Uterus (tissue), 4 donors: Measurements from ENCODE around the gene BAD. TPM values are rescaled to one million over a fixed set of nuclear protein-coding genes. Genes with fewer than 3 reads are reported as not detected.

Experiments used
- DNase-seq, 2 donors: peaks; one replicate each; pipeline ENCODE4 v3.0.0-alpha.2; 2019 to 2020
- H3K27ac ChIP-seq, 2 donors: fragments of 200-600 bp; sonication (generic); 1 replicate in 1 of 2; 2 replicates in 1 of 2; pipeline ENCODE4 v1.5.1; 2016 to 2018
- H3K27me3 ChIP-seq, 2 donors: fragments of 200-600 bp; sonication (generic); one replicate each; pipeline ENCODE4 v1.5.1; 2018 to 2019; ENCODE audit warnings: control low read depth in 1 of 2
- H3K36me3 ChIP-seq, 2 donors: fragments of 200-600 bp; sonication (generic); one replicate each; pipeline ENCODE4 v1.5.1; 2019; ENCODE audit warnings: control low read depth in 1 of 2
- H3K4me1 ChIP-seq, 2 donors: fragments of 200-600 bp; sonication (generic); one replicate each; pipeline ENCODE4 v1.5.1; 2018 to 2019; ENCODE audit warnings: control low read depth in 1 of 2
- H3K4me3 ChIP-seq, 2 donors: fragments of 200-600 bp; sonication (generic); 1 replicate in 1 of 2; 2 replicates in 1 of 2; pipeline ENCODE4 v1.5.1; 2018 to 2019; ENCODE audit warnings: mild to moderate bottlenecking in 1 of 2
- H3K9me3 ChIP-seq, 2 donors: fragments of 200-600 bp; sonication (generic); one replicate each; pipeline ENCODE4 v1.5.1; 2019; ENCODE audit warnings: control low read depth in 1 of 2
- POLR2A ChIP-seq, 2 donors: fragments of 450-650 bp; IDR thresholded peaks; one replicate each; pipeline ENCODE4 v1.6.1; 2016; ENCODE audit warnings: antibody characterized with exemption in 2 of 2, mild to moderate bottlenecking in 1 of 2, moderate library complexity in 1 of 2
- intact Hi-C: fragments of 100-400 bp; cut with DNase I; formaldehyde crosslinking; loops from one replicate; pipeline ENCODE4 v1.15.1; 2023; ENCODE audit warnings: low total_unique reads
- total RNA-seq, 4 donors: library from RNA; depleted of rRNA in 3 of 4; stranded (reverse); fragments of >200 nt in 3 of 4; gene quantifications; one replicate each; pipeline versions ENCODE4 v1.1.0 to v1.2.4, GENCODE V29; 2014 to 2023
- TF ChIP-seq, protein P1 (sequence below), 4 experiments: fragments of 200-600 bp in 2 of 4; fragments of 450-650 bp in 2 of 4; sonication (generic) in 2 of 4; IDR thresholded peaks; one replicate each; pipeline ENCODE4 v1.5.1; 2016 to 2019; ENCODE audit warnings: antibody characterized with exemption in 4 of 4, mild to moderate bottlenecking in 2 of 4, moderate library complexity in 1 of 4
- donor health status: DM: yes; HTN: yes; CAD: no.

The BAD gene
- total RNA-seq, 4 donors from 2014 or later: 54.8 to 72.9 (median 62.0) TPM

DNA sequence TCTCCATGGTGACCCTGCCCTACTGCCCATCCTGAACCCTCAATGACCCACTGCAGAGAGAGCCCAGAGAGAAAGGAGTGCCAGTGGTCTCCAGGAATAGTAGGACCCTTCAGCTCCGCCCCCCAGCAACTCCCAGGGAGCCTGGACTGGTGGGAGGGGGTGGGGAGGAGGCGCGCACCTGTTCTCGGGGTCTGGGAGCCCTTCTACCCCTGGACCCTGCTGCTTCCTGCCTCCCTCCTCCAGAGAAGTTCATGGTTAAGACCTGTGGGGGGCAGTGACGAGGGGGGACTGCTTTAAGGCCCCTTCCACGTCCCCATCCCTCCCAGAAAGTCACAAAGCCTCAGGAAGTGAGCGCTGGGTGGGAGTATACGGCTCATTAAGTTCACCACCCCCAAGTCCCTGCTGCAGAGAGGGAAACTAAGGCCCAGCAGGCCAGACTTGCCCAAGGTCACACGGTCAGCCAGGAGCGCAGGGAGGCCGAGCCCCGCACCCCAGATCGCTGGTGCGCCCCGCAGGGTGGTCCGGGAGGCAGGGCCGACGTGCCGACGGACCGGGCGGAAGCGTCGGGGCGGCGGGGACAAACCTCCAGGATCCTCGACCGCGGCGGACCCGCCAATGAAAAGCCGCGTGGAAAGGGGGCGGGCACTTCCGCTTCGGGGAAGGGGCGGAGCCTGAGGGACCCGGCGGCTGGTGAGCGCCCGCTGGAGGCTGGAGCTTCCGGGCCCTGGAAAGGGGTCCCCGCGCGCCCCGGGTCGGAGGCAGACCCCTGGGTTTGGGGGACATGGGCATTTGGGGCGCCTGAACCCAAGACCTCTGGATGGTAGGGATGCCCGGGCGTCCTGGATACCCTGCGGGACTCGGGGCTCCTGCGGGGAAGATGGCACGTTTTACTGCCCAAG lies 58.6 kb downstream of the BAD start, which contains the start of the genes NUDT22 and TRPT1:
Gene NUDT22, plus strand, starts transcription at position 667 of the 899 bp plus-strand sequence. CDS start 379 bp downstream, outside the sequence.
Gene TRPT1, minus strand, starts transcription at position 579 of the 899 bp plus-strand sequence. Its CDS starts 326 bp downstream, at position 253.
- H3K4me1 ChIP-seq: peaks cover 1 to 25% of the 10 kb centered on the region in 2 donors
- DNase-seq: peak; percentile 90 to 93
- peak within 1 kb of the TSS; percentile 76 to 99 for H3K4me3 ChIP-seq
- intact Hi-C loops: no loop called here
- TF ChIP-seq, protein P1, sequence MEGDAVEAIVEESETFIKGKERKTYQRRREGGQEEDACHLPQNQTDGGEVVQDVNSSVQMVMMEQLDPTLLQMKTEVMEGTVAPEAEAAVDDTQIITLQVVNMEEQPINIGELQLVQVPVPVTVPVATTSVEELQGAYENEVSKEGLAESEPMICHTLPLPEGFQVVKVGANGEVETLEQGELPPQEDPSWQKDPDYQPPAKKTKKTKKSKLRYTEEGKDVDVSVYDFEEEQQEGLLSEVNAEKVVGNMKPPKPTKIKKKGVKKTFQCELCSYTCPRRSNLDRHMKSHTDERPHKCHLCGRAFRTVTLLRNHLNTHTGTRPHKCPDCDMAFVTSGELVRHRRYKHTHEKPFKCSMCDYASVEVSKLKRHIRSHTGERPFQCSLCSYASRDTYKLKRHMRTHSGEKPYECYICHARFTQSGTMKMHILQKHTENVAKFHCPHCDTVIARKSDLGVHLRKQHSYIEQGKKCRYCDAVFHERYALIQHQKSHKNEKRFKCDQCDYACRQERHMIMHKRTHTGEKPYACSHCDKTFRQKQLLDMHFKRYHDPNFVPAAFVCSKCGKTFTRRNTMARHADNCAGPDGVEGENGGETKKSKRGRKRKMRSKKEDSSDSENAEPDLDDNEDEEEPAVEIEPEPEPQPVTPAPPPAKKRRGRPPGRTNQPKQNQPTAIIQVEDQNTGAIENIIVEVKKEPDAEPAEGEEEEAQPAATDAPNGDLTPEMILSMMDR (IDR thresholded peaks at IDR 0.05): peak in 3 of 4 experiments; percentile 13 to 44 (median 24)
- TF ChIP-seq POLR2A (IDR thresholded peaks at IDR 0.05): peak; percentile 83 to 90
- no peaks in the 10 kb centered on the region for H3K27me3 ChIP-seq
- no peaks in the 10 kb centered on the region for H3K36me3 ChIP-seq
- no peaks in the 10 kb centered on the region for H3K9me3 ChIP-seq
- peak within 1 kb of the TSS; percentile 85 to 91 for H3K27ac ChIP-seq

DNA sequence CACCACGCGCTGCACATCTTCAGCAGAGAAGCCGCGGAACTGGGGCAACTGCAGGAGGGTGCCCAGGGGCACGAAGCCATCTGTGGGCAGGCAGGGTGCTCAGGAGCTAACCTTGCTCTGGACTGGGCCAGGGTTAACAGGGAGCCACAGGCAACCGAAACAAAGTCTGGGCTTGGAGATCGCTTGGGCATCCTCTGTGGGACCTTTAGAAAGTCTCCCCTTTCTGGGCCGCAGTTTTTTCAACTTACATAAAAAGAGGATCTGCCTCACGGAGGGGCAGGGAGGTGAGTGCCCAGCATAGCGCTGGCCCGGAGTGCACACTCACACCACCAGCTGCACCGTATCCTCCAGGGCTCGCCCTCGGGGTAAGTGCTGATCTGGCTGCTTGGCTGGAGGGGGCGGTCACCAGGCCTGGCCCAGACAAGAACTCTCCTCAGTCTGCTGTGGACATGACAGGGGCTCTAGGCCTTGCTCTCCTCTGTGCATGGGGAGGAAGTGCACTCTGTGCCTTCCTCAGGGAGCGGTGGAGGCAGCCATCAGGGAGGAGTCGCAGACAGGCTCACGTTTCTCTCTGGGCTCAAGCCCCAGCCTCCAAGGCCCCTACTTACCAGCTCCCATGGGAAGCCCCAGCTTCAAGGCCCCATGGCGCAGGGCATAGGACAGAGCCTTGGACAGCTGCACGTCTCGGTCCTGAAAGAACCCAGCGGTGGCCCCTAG lies 59.4 kb downstream of the BAD start:
- intact Hi-C loops: no loop called here
- H3K4me1 ChIP-seq: peaks cover 0 to 25% of the 10 kb centered on the region in 2 donors
- peak overlapping the region; percentile 76 to 99 for H3K4me3 ChIP-seq
- no peaks in the 10 kb centered on the region for H3K36me3 ChIP-seq
- no peaks in the 10 kb centered on the region for H3K27me3 ChIP-seq
- no peak for DNase-seq
- no peaks in the 10 kb centered on the region for H3K9me3 ChIP-seq
- TF ChIP-seq POLR2A (IDR thresholded peaks at IDR 0.05): no peak
- TF ChIP-seq, protein P1 (IDR thresholded peaks at IDR 0.05): no peak
- peak overlapping the region; percentile 85 to 91 for H3K27ac ChIP-seq

DNA sequence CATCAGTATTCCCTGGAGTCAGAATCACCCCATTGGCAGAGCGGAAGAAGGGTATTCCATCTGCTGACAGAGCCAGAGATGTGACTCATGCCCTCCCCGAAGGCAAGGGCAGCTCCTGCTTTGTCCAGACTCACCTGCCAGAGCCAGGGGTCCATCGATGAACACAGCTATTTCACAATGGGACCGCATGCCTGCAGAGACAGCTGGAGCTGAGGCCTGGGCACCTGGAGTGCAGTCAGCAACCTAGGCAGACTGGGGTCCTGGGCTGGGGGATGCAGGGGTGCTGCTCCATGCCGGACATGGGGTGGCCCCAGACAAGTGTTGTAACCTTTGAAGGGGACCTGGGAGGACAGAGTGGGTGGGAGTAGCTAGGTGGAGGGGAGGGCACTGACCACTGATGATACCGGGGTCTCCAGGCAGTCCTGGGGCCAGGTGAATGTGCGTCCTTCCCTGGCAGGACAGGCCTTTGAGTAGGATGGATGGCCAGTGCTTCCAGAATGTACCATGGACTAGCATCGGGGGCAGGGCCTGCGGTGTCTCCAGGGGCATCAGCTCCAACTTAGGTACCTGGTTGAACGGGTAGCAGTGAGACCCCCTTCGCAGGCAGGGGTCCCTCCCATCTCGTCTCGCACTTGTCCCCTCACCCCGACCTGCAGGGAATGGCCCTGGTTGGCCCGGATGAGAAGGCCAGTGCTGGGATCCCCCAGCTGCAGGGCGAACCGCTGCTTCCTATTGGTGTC lies 60.1 kb downstream of the BAD start:
- H3K27me3 ChIP-seq: no peaks in the 10 kb centered on the region
- peak in 1 of 2 donors; percentile 19 for DNase-seq
- no peaks in the 10 kb centered on the region for H3K36me3 ChIP-seq
- peaks cover 0 to 19% of the 10 kb centered on the region in 2 donors for H3K4me1 ChIP-seq
- no peak overlapping the region for H3K4me3 ChIP-seq
- TF ChIP-seq, protein P1 (IDR thresholded peaks at IDR 0.05): no peak
- no peak for TF ChIP-seq POLR2A (IDR thresholded peaks at IDR 0.05)
- no peak overlapping the region for H3K27ac ChIP-seq
- no peaks in the 10 kb centered on the region for H3K9me3 ChIP-seq
- intact Hi-C loops: no loop called here

DNA sequence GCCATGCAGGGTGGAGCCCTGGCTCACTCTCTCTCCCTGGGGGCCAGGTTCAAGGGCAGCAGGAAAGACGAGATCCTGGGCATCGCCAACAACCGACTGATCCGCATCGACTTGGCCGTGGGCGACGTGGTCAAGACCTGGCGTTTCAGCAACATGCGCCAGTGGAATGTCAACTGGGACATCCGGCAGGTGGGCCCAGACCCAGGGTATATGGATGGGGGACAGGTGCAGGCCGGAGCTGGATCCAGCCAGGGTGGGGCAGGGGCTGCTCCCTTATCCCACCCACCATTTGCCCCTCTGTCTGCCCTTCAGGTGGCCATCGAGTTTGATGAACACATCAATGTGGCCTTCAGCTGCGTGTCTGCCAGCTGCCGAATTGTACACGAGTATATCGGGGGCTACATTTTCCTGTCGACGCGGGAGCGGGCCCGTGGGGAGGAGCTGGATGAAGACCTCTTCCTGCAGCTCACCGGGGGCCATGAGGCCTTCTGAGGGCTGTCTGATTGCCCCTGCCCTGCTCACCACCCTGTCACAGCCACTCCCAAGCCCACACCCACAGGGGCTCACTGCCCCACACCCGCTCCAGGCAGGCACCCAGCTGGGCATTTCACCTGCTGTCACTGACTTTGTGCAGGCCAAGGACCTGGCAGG lies 61.3 kb downstream of the BAD start:
- intact Hi-C loops: no loop called here
- no peak overlapping the region for H3K4me3 ChIP-seq
- TF ChIP-seq, protein P1 (IDR thresholded peaks at IDR 0.05): no peak
- TF ChIP-seq POLR2A (IDR thresholded peaks at IDR 0.05): no peak
- H3K36me3 ChIP-seq: no peaks in the 10 kb centered on the region
- DNase-seq: peak in 1 of 2 donors; percentile 20
- H3K4me1 ChIP-seq: peaks cover 0 to 19% of the 10 kb centered on the region in 2 donors
- H3K27ac ChIP-seq: no peak overlapping the region
- no peaks in the 10 kb centered on the region for H3K27me3 ChIP-seq
- no peaks in the 10 kb centered on the region for H3K9me3 ChIP-seq
